CD14-positive monocyte (primary cell): Measurements from ENCODE around the gene ASCC3. TPM values are rescaled to one million over a fixed set of nuclear protein-coding genes. Genes with fewer than 3 reads are reported as not detected.
"Not testable (repeated sequence)": the region's sequence is repeated elsewhere in the genome, so short reads cannot be mapped to it uniquely, and the experiment has no call there.

ENCODE experiments used
- DNase-seq, 3 donors: peaks; one replicate each; pipeline ENCODE4 v3.0.0-alpha.2; 2011 to 2022
- H2AFZ ChIP-seq: 2 replicates; pipeline ENCODE4 v1.6.0; 2012; ENCODE audit warnings: mild to moderate bottlenecking, low read depth, low read length, inconsistent platforms; ENCODE audit not compliant: insufficient read depth, poor library complexity, severe bottlenecking
- H3K27ac ChIP-seq, 2 donors: 1 replicate in 1 of 2; 2 replicates in 1 of 2; pipeline ENCODE4 v1.5.1; 2012 to 2013; ENCODE audit warnings: low read length in 2 of 2, control low read depth in 1 of 2, inconsistent platforms in 1 of 2, low read depth in 1 of 2, mild to moderate bottlenecking in 1 of 2
- H3K27me3 ChIP-seq, 2 donors: one replicate each; pipeline versions ENCODE4 v1.6.0 to v1.6.1; 2011 to 2013; ENCODE audit warnings: low read length in 2 of 2; ENCODE audit not compliant: control insufficient read depth in 2 of 2, insufficient read depth in 2 of 2
- H3K36me3 ChIP-seq, 2 donors: replicated peaks in 1 of 2; 1 replicate in 1 of 2; 2 replicates in 1 of 2; pipeline versions ENCODE4 v1.5.1 to v1.6.1; 2012 to 2013; ENCODE audit warnings: low read length in 2 of 2, control low read depth in 1 of 2, inconsistent platforms in 1 of 2, mild to moderate bottlenecking in 1 of 2; ENCODE audit not compliant: insufficient read depth in 2 of 2, control insufficient read depth in 1 of 2
- H3K4me1 ChIP-seq, 2 donors: 1 replicate in 1 of 2; 2 replicates in 1 of 2; pipeline versions ENCODE4 v1.5.1 to v1.6.1; 2012 to 2013; ENCODE audit warnings: low read length in 2 of 2, control low read depth in 1 of 2, inconsistent platforms in 1 of 2, mild to moderate bottlenecking in 1 of 2, moderate library complexity in 1 of 2; ENCODE audit not compliant: insufficient read depth in 2 of 2, control insufficient read depth in 1 of 2
- H3K4me2 ChIP-seq: replicated peaks from 2 replicates; pipeline ENCODE3; 2012; ENCODE audit warnings: low read length, moderate library complexity, mild to moderate bottlenecking; ENCODE audit not compliant: poor library complexity, severe bottlenecking; ENCODE audit errors: extremely low read depth
- H3K4me3 ChIP-seq, 3 experiments: fragments of 200-600 bp in 1 of 3; sonication (generic) in 1 of 3; replicated peaks in 1 of 3; 1 replicate in 2 of 3; 2 replicates in 1 of 3; pipeline ENCODE4 v1.5.1; 2011 to 2013; ENCODE audit warnings: low read length in 3 of 3, mild to moderate bottlenecking in 3 of 3, control low read depth in 2 of 3, low read depth in 2 of 3, inconsistent platforms in 1 of 3, moderate library complexity in 1 of 3
- H3K79me2 ChIP-seq: 2 replicates; pipeline ENCODE4 v1.6.0; 2012; ENCODE audit warnings: mild to moderate bottlenecking, control low read depth, inconsistent platforms, low read length, moderate library complexity; ENCODE audit not compliant: insufficient read depth
- H3K9ac ChIP-seq: 2 replicates; pipeline ENCODE4 v1.6.0; 2017; ENCODE audit warnings: low read length, mild to moderate bottlenecking; ENCODE audit not compliant: insufficient read depth, poor library complexity, severe bottlenecking
- H3K9me3 ChIP-seq, 2 donors: replicated peaks in 1 of 2; 1 replicate in 1 of 2; 2 replicates in 1 of 2; pipeline versions ENCODE4 v1.5.1 to v1.6.1; 2012 to 2013; ENCODE audit warnings: low read length in 2 of 2, control low read depth in 1 of 2; ENCODE audit not compliant: control insufficient read depth in 1 of 2, insufficient read depth in 1 of 2
- H4K20me1 ChIP-seq: 2 replicates; pipeline ENCODE4 v1.6.0; 2012; ENCODE audit warnings: mild to moderate bottlenecking, low read length, control low read depth, moderate library complexity; ENCODE audit not compliant: insufficient read depth
- H3K27ac Mint-ChIP-seq, 7 donors: one replicate each; pipeline ENCODE4 v1.8.0; 2020; ENCODE audit warnings: mild to moderate bottlenecking in 7 of 7, mixed read lengths in 7 of 7, moderate library complexity in 6 of 7, inconsistent platforms in 2 of 7
- H3K27me3 Mint-ChIP-seq, 3 donors: one replicate each; pipeline ENCODE4 v1.8.0; 2021 to 2022; ENCODE audit warnings: low read depth in 3 of 3, mild to moderate bottlenecking in 3 of 3, mixed read lengths in 3 of 3, moderate library complexity in 3 of 3, inconsistent platforms in 1 of 3
- H3K36me3 Mint-ChIP-seq, 2 donors: one replicate each; pipeline ENCODE4 v1.8.0; 2020; ENCODE audit warnings: mixed read lengths in 2 of 2, inconsistent platforms in 1 of 2, mild to moderate bottlenecking in 1 of 2
- H3K4me1 Mint-ChIP-seq: one replicate; pipeline ENCODE4 v1.8.0; 2020; ENCODE audit warnings: mild to moderate bottlenecking, mixed read lengths
- H3K4me3 Mint-ChIP-seq, 2 donors: one replicate each; pipeline ENCODE4 v1.8.0; 2020; ENCODE audit warnings: mild to moderate bottlenecking in 2 of 2, mixed read lengths in 2 of 2, moderate library complexity in 1 of 2
- H3K9me3 Mint-ChIP-seq, 7 donors: one replicate each; pipeline ENCODE4 v1.8.0; 2020 to 2022; ENCODE audit warnings: mixed read lengths in 7 of 7, mild to moderate bottlenecking in 6 of 7, moderate library complexity in 6 of 7, inconsistent platforms in 2 of 7
- WGBS: methylation state at CpG from one replicate; pipeline ENCODE4 v1.1.5; 2013; ENCODE audit warnings: missing lambda C conversion rate; ENCODE audit not compliant: insufficient coverage; 5-methylcytosine and 5-hydroxymethylcytosine counted together
- intact Hi-C, 2 donors: fragments of 100-400 bp; cut with micrococcal nuclease; formaldehyde crosslinking; loops; one replicate each; pipeline versions ENCODE4 v1.15.0 to v1.15.1; 2023
- polyA plus RNA-seq, 3 donors: library from polyadenylated mRNA; depleted of rRNA in 1 of 3; unstranded in 2 of 3; stranded (reverse) in 1 of 3; fragments of 300-500 nt in 2 of 3; fragments of >200 nt in 1 of 3; fragmentation: Illumina TruSeq in 2 of 3; gene quantifications; 1 replicate in 2 of 3; 2 replicates in 1 of 3; pipeline ENCODE4 v1.2.3, GENCODE V29; 2012 to 2021
- TF ChIP-seq, protein P1 (sequence below): fragments of 200-600 bp; IDR thresholded peaks from one replicate; pipeline ENCODE4 v1.8.0; 2022; ENCODE audit warnings: antibody characterized with exemption, mild to moderate bottlenecking

ASCC3 gene
- polyA plus RNA-seq, 3 donors: 6.4 to 12.9 (median 10.6) TPM

DNA sequence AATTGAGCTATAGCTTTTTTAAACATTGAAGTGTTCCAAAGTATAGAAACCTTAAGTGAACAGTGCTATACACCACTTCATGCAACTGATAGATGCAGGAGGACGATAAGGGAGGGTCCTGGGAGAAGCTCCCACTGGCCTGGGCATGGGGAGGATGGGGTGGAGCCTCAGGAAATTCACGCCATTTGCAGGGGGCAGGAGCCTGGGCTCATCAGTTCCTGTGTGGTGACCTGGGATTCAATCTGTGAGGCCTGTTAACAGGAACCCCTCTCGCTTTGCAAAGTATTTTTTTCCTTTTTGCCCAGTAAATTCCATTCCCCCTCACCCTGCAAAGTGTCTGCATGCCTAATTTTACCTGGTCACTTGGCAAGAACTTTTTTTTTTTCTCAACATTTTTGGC, 11.0 kb upstream of the ASCC3 start:
- no peaks in the 10 kb centered on the region for H3K79me2 ChIP-seq
- peaks cover 0 to 9% (median 3%) of the 10 kb centered on the region in 7 donors for H3K9me3 Mint-ChIP-seq
- no peak overlapping the region for H3K9ac ChIP-seq
- H2AFZ ChIP-seq: no peak overlapping the region
- no peaks in the 10 kb centered on the region for H3K27me3 ChIP-seq
- H3K4me3 ChIP-seq: no peak overlapping the region
- no peak overlapping the region for H3K4me2 ChIP-seq
- TF ChIP-seq, protein P1, sequence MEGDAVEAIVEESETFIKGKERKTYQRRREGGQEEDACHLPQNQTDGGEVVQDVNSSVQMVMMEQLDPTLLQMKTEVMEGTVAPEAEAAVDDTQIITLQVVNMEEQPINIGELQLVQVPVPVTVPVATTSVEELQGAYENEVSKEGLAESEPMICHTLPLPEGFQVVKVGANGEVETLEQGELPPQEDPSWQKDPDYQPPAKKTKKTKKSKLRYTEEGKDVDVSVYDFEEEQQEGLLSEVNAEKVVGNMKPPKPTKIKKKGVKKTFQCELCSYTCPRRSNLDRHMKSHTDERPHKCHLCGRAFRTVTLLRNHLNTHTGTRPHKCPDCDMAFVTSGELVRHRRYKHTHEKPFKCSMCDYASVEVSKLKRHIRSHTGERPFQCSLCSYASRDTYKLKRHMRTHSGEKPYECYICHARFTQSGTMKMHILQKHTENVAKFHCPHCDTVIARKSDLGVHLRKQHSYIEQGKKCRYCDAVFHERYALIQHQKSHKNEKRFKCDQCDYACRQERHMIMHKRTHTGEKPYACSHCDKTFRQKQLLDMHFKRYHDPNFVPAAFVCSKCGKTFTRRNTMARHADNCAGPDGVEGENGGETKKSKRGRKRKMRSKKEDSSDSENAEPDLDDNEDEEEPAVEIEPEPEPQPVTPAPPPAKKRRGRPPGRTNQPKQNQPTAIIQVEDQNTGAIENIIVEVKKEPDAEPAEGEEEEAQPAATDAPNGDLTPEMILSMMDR: no peak
- H3K27me3 Mint-ChIP-seq: peaks cover 0 to 7% (median 0%) of the 10 kb centered on the region in 3 donors
- no peak overlapping the region for H3K27ac Mint-ChIP-seq
- no peak overlapping the region for H3K27ac ChIP-seq
- 67% methylated on average over 1 of the region's 3 CpGs for WGBS
- intact Hi-C loops: no loop called here
- no peaks in the 10 kb centered on the region for H3K36me3 ChIP-seq
- H3K9me3 ChIP-seq: no peaks in the 10 kb centered on the region
- DNase-seq: no peak
- no peaks in the 10 kb centered on the region for H4K20me1 ChIP-seq
- H3K4me3 Mint-ChIP-seq: no peak overlapping the region
- no peaks in the 10 kb centered on the region for H3K4me1 ChIP-seq
- H3K4me1 Mint-ChIP-seq: no peaks in the 10 kb centered on the region
- H3K36me3 Mint-ChIP-seq: no peaks in the 10 kb centered on the region

DNA sequence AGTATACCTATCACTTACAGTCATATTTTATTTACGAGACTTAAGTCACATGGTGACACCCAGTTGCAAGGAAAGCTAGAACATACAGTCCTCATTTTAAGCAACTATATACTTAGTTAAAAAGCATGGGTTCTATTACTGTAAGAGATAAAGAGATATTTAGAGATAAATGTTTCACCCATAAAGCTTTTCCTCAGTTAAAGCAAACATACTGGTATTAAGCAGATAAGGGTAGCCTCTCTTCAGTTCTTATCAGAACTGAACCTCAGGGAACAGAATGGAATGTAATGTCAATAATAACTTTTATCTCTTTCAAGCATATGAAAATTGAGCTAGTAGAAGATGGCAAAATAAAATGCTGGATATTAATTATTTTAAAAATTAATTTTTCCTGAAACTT, 9.9 kb upstream of the ASCC3 start:
- TF ChIP-seq, protein P1: no peak
- Mint-ChIP-seq H3K4me3 (no peak overlapping the region), H3K27ac (no peak overlapping the region), H3K4me1 (no peaks in the 10 kb centered on the region), H3K9me3 (peaks cover 0 to 7% (median 2%) of the 10 kb centered on the region in 7 donors), H3K27me3 (peaks cover 0 to 7% (median 0%) of the 10 kb centered on the region in 3 donors), H3K36me3 (no peaks in the 10 kb centered on the region)
- H4K20me1 ChIP-seq: no peaks in the 10 kb centered on the region
- no peaks in the 10 kb centered on the region for H3K79me2 ChIP-seq
- WGBS: no CpG with 5 or more reads among the region's 1 CpG
- no peak overlapping the region for H3K27ac ChIP-seq
- intact Hi-C loops: no loop called here
- H3K27me3 ChIP-seq: no peaks in the 10 kb centered on the region
- no peaks in the 10 kb centered on the region for H3K36me3 ChIP-seq
- no peak for DNase-seq
- no peak overlapping the region for H3K4me2 ChIP-seq
- H3K9ac ChIP-seq: no peak overlapping the region
- H2AFZ ChIP-seq: no peak overlapping the region
- no peak overlapping the region for H3K4me3 ChIP-seq
- no peaks in the 10 kb centered on the region for H3K4me1 ChIP-seq
- no peaks in the 10 kb centered on the region for H3K9me3 ChIP-seq

DNA sequence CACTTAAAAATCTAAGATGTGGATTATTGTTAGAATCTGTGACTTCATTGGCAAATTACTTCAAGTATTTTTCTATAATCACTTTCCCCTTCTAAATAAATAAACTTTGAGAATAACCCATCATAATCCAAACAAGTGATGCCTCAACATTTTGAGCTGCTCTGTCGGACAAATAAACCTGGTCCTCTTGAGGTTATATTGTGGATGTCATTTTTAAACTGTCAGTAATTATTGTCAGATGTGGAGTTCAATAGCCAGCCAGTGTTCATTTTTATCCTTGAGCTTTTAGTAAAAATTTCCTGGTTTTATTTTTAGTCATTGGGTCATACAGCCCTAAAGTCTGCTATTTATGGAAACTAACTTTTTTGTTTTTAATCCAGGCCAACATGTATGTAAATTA, 9.5 kb upstream of the ASCC3 start:
- no CpG with 5 or more reads among the region's 1 CpG for WGBS
- intact Hi-C loops, H4K20me1 ChIP-seq, H3K9me3 Mint-ChIP-seq, H3K9me3 ChIP-seq, H3K36me3 Mint-ChIP-seq, DNase-seq, H3K27me3 Mint-ChIP-seq, H3K79me2 ChIP-seq, H3K4me3 Mint-ChIP-seq, H3K36me3 ChIP-seq, H3K27ac Mint-ChIP-seq, H3K9ac ChIP-seq, H3K4me3 ChIP-seq, H3K27me3 ChIP-seq, H3K27ac ChIP-seq, H3K4me2 ChIP-seq, H3K4me1 ChIP-seq, H2AFZ ChIP-seq, H3K4me1 Mint-ChIP-seq: not testable (repeated sequence)
